Activated T-cell treated with anti-CD3 and anti-CD28 coated beads, Interleukin-2, amount 50 U/mL, for 72 hours (primary cell): ENCODE results near the gene ALDH3B2. TPM values are rescaled to one million over a fixed set of nuclear protein-coding genes. Genes with fewer than 3 reads are reported as not detected.
"Not testable (repeated sequence)": the region's sequence is repeated elsewhere in the genome, so short reads cannot be mapped to it uniquely, and the experiment has no call there.

Experiments
- ATAC-seq, 2 donors: fragments of 150-1000 bp; cut with Tn5 transposase; replicated peaks in 1 of 2; 2 replicates each; pipeline ENCODE4 v1.10.0; 2021; ENCODE audit warnings: moderate library complexity in 2 of 2, mild to moderate bottlenecking in 1 of 2
- DNase-seq, 2 donors: peaks; one replicate each; pipeline ENCODE4 v3.0.0; 2021 to 2022; ENCODE audit warnings: mixed read lengths in 1 of 2
- H3K27ac Mint-ChIP-seq: one replicate; pipeline ENCODE4 v1.8.0; 2022; ENCODE audit warnings: mild to moderate bottlenecking, moderate library complexity, mixed read lengths
- H3K27me3 Mint-ChIP-seq: one replicate; pipeline ENCODE4 v1.8.0; 2022; ENCODE audit warnings: low read depth, mixed read lengths
- H3K36me3 Mint-ChIP-seq, 2 donors: one replicate each; pipeline ENCODE4 v1.8.0; 2022; ENCODE audit warnings: mixed read lengths in 2 of 2, mild to moderate bottlenecking in 1 of 2; ENCODE audit not compliant: insufficient read depth in 2 of 2
- H3K4me1 Mint-ChIP-seq: one replicate; pipeline ENCODE4 v1.8.0; 2022; ENCODE audit warnings: low read depth, mixed read lengths
- H3K4me3 Mint-ChIP-seq, 2 donors: one replicate each; pipeline ENCODE4 v1.8.0; 2022; ENCODE audit warnings: mild to moderate bottlenecking in 2 of 2, mixed read lengths in 2 of 2, moderate library complexity in 2 of 2
- H3K9me3 Mint-ChIP-seq, 2 donors: one replicate each; pipeline ENCODE4 v1.8.0; 2022; ENCODE audit warnings: mixed read lengths in 2 of 2
- total RNA-seq, 2 donors: library from RNA; stranded (reverse); gene quantifications; one replicate each; pipeline ENCODE4 v1.2.3, GENCODE V29; 2022

The ALDH3B2 gene
- total RNA-seq, 2 donors from 2014 or later, result not detected

GRCh38 chr11:67663532-67664212 lies 10.8 kb downstream of the ALDH3B2 start:
- no peak overlapping the region for H3K27ac Mint-ChIP-seq
- no peak overlapping the region for H3K4me3 Mint-ChIP-seq
- H3K9me3 Mint-ChIP-seq, result no peaks in the 10 kb centered on the region
- H3K27me3 Mint-ChIP-seq, result no peaks in the 10 kb centered on the region
- ATAC-seq (no peak), DNase-seq (no peak)
- no peaks in the 10 kb centered on the region for H3K4me1 Mint-ChIP-seq
- H3K36me3 Mint-ChIP-seq, result no peaks in the 10 kb centered on the region

DNA sequence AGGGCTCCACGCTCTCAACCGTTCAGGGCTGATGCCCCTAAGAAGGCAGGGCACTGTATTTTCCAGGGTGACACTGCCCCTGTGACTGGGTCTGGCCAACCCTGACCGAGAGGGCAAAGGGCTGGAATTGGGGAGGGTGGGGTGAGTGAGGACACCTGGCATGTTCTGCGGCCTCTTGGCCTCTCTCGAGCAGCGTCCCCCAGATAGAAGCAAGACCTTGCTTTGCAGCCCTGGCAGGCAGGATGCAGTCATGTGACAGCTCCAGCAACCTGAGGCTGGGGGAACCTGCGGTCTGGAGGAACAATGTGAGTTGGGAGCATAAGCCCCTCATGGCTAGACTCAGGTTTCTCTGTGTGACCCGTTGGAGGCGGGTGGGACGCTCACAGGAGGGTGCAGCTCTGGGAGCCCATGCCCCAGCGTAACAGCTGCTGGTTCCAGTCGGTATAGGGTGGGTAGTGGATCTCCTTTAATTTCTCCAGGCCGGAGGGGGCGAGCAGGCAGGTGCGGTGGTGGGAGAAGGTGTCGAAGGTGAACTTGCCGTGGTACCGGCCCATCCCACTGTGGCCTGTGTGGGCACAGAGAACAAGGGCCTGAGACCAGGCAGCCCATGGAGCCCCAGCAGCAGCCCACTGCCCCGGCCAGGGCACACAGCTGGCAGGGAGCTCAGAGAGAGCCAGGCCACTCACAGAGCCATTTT lies 11.4 kb downstream of the ALDH3B2 start:
- H3K9me3 Mint-ChIP-seq, result no peaks in the 10 kb centered on the region
- H3K27me3 Mint-ChIP-seq, result no peaks in the 10 kb centered on the region
- H3K27ac Mint-ChIP-seq, result no peak overlapping the region
- DNase-seq (no peak), ATAC-seq (no peak)
- H3K4me1 Mint-ChIP-seq, result no peaks in the 10 kb centered on the region
- H3K36me3 Mint-ChIP-seq, result no peaks in the 10 kb centered on the region
- no peak overlapping the region for H3K4me3 Mint-ChIP-seq

GRCh38 chr11:67662142-67662834 lies 12.1 kb downstream of the ALDH3B2 start:
- no peaks in the 10 kb centered on the region for H3K4me1 Mint-ChIP-seq
- ATAC-seq (no peak), DNase-seq (no peak)
- H3K9me3 Mint-ChIP-seq, result no peaks in the 10 kb centered on the region
- no peak overlapping the region for H3K4me3 Mint-ChIP-seq
- no peak overlapping the region for H3K27ac Mint-ChIP-seq
- no peaks in the 10 kb centered on the region for H3K27me3 Mint-ChIP-seq
- H3K36me3 Mint-ChIP-seq, result no peaks in the 10 kb centered on the region

DNA sequence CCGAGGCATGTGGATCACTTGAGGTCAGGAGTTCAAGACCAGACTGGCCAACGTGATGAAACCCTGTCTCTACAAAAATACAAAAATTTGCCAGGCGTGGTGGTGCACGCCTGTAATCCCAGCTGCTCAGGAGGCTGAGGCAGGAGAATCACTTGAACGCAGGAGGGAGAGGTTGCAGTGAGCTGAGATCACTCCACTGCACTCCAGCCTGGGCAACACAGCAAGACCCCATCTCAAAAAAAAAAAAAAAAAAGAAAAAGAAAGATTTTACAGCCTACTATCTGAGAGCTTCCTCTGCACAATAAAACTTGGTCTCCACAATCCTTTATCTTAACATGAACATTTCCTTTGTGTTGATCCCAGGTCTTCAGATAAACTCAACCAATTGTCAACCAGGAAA lies 13.7 kb downstream of the ALDH3B2 start:
- H3K4me3 Mint-ChIP-seq, H3K27ac Mint-ChIP-seq, H3K36me3 Mint-ChIP-seq, H3K9me3 Mint-ChIP-seq, DNase-seq, H3K27me3 Mint-ChIP-seq, ATAC-seq, H3K4me1 Mint-ChIP-seq: not testable (repeated sequence)

- DNase-seq, H3K4me1 Mint-ChIP-seq, ATAC-seq, H3K27ac Mint-ChIP-seq, H3K4me3 Mint-ChIP-seq, H3K27me3 Mint-ChIP-seq, H3K36me3 Mint-ChIP-seq, H3K9me3 Mint-ChIP-seq: not testable (repeated sequence)
Measured at GRCh38 chr11:67659651-67660165, 14.7 kb downstream of the ALDH3B2 start.

- peaks cover 3 to 4% of the 10 kb centered on the region in 2 donors for H3K9me3 Mint-ChIP-seq
- peak overlapping the region in 1 of 2 donors; percentile 54 for H3K4me3 Mint-ChIP-seq
- ATAC-seq (peak; percentile 33 to 64), DNase-seq (no peak)
- H3K36me3 Mint-ChIP-seq, result peaks cover 3 to 4% of the 10 kb centered on the region in 2 donors
- H3K4me1 Mint-ChIP-seq, result peaks cover 10% of the 10 kb centered on the region
- H3K27me3 Mint-ChIP-seq, result no peaks in the 10 kb centered on the region
- no peak overlapping the region for H3K27ac Mint-ChIP-seq
Measured at GRCh38 chr11:67657300-67657699, 17.1 kb downstream of the ALDH3B2 start.

GRCh38 chr11:67656278-67656922 lies 18.0 kb downstream of the ALDH3B2 start:
- Mint-ChIP-seq H3K4me1 (peaks cover 10% of the 10 kb centered on the region), H3K27me3 (no peaks in the 10 kb centered on the region), H3K9me3 (peaks cover 3 to 4% of the 10 kb centered on the region in 2 donors), H3K27ac (no peak overlapping the region), H3K36me3 (peaks cover 3 to 4% of the 10 kb centered on the region in 2 donors), H3K4me3 (peak overlapping the region in 1 of 2 donors; percentile 55)
- ATAC-seq, result peak in 1 of 2 donors; percentile 43
- DNase-seq, result no peak

DNA sequence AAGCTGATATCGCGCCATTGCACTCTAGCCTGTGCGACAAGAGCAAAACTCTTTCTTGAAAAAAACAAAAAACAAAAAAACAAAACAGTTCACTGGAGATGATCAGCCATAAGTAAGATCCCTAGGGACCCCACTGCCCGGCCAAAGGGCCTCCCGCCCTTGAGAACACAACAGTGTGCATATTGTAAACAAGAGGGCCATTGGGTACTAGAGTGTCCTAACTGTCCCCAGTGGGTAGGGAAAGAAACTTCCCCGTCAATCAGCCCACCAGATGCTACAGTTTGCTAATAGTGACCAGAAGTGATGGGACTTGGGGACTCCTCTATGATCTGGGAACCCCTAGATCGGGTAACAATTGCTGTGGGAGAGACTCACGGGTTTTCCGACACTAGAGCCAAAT lies 20.2 kb downstream of the ALDH3B2 start:
- Mint-ChIP-seq H3K9me3 (peaks cover 3 to 4% of the 10 kb centered on the region in 2 donors), H3K4me3 (no peak overlapping the region), H3K27me3 (no peaks in the 10 kb centered on the region), H3K27ac (no peak overlapping the region), H3K4me1 (peaks cover 17% of the 10 kb centered on the region), H3K36me3 (peaks cover 3 to 4% of the 10 kb centered on the region in 2 donors)
- DNase-seq, result no peak
- ATAC-seq, result no peak

GRCh38 chr11:67652965-67653845 lies 21.2 kb downstream of the ALDH3B2 start:
- Mint-ChIP-seq H3K36me3 (peaks cover 3 to 4% of the 10 kb centered on the region in 2 donors), H3K27me3 (no peaks in the 10 kb centered on the region), H3K9me3 (peaks cover 3 to 4% of the 10 kb centered on the region in 2 donors), H3K4me3 (no peak overlapping the region), H3K27ac (no peak overlapping the region), H3K4me1 (peaks cover 20% of the 10 kb centered on the region)
- DNase-seq, result no peak
- ATAC-seq, result no peak

DNA sequence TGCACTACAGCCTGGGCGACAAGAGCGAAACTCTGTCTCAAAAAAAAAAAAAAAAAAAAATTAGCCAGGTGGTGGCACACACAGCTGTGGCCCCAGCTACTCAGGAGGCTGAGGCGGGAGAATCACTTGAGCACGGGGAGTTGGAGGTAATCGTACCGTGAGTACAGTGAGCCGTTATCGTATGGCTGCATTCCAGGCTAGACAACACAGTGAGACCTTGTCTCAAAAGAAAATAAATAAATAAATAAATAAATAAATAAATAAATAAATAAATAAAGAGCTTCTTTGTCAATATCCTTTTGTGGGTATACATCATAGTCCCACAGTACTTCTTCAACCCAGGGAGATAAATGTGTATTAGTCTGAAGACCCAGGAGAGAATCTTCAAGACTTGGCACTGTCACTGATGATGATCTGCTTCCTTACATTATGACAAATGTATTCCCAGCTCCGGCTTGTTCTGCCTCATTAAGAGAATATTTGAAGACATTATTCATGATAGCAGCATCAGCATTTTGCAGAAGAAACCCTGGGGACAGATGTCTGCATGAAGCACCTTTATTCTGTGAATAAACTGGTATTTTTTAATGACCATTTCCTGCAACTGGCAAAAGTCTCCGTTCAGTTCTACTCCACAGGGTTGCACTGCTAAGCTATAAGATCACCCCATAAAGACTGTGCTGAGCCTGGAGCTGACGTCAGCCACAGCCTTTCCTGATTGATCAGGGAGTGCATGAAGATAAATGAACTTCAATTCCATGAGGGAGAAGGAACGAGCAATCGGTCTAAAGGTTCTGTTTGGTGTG lies 22.2 kb downstream of the ALDH3B2 start:
- DNase-seq (no peak), ATAC-seq (no peak)
- peaks cover 3 to 4% of the 10 kb centered on the region in 2 donors for H3K9me3 Mint-ChIP-seq
- H3K27me3 Mint-ChIP-seq, result no peaks in the 10 kb centered on the region
- peaks cover 3 to 4% of the 10 kb centered on the region in 2 donors for H3K36me3 Mint-ChIP-seq
- no peak overlapping the region for H3K4me3 Mint-ChIP-seq
- no peak overlapping the region for H3K27ac Mint-ChIP-seq
- H3K4me1 Mint-ChIP-seq, result peaks cover 25% of the 10 kb centered on the region

DNA sequence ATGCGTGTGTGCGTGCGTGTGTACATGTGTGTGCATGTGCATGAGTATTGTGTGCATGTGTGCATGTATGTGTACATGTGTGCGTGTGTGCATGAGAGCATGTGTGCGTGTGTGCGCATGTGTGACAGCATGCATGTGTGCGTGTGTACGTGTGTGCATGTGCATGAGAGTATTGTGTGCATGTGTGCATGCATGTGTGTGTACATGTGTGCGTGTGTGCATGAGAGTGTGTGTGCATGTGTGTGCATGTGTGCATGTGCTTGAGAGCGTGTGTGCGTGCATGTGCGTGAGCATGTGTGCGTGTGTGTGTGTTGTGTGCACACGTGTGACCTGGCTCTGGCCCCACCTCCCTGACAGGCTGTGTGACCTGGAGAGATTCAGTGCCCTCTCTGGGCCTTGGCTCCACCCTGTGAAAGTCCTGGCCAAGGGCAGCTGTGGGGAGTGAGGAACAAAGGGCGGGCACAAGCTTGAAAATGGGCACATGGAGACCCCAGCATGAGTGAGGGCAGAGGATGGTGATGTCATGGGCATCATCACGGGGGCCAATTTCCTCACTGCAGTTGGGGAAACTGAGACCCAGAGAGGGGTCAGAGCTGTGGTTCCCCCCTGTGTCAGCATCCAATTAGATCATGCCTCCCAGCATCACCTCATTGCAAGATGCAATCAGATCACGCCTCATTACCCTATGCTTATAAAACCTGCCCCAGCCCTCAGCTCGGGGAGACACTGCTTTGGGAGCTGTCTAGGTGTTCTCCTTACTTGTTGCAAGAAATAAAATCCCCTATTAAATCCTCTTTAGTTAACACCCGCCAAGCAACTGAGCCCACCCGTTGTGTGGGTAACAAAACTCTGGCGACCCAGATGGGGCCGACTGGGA lies 24.6 kb downstream of the ALDH3B2 start:
- no peaks in the 10 kb centered on the region for H3K36me3 Mint-ChIP-seq
- no peak for DNase-seq
- peaks cover 30% of the 10 kb centered on the region for H3K4me1 Mint-ChIP-seq

More for the DNA sequence above, 24.6 kb downstream of the ALDH3B2 start:
- Mint-ChIP-seq H3K9me3 (no peaks in the 10 kb centered on the region), H3K27ac (no peak overlapping the region), H3K27me3 (no peaks in the 10 kb centered on the region), H3K4me3 (peak overlapping the region; percentile 81 to 94)
- ATAC-seq, result peak in 1 of 2 donors; percentile 8
